ENCODE measurements around the gene H2AZ2.
"Not testable (repeated sequence)": the region's sequence is repeated elsewhere in the genome, so short reads cannot be mapped to it uniquely, and the experiment has no call there.

The H2AZ2 gene

GRCh38 chr7:44876393-44876792 is 28.5 kb upstream of the H2AZ2 start:
- H3K27me3 ChIP-seq (ENCODE audit: insufficient read depth, low read length, poor library complexity) = no peaks in the 10 kb centered on the region
- H3K4me1 ChIP-seq (ENCODE audit: control insufficient read depth, low read depth, low read length) = no peaks in the 10 kb centered on the region
- no peak overlapping the region for H2BK120ac ChIP-seq (ENCODE audit: low read depth, low read length)
- H4K8ac ChIP-seq (ENCODE audit: low read depth, low read length) = no peak overlapping the region
- no peak overlapping the region for H3K18ac ChIP-seq (ENCODE audit: low read length)
- H3K4ac ChIP-seq (ENCODE audit: low read depth, low read length) = no peak overlapping the region
- WGBS (ENCODE audit: extremely low coverage, insufficient coverage, low lambda C conversion rate) = no CpG with 5 or more reads among the region's 4 CpGs
- no peak overlapping the region for H3K23ac ChIP-seq (ENCODE audit: low read length)
- peaks cover 5% of the 10 kb centered on the region for H3K79me1 ChIP-seq (ENCODE audit: low read length)
- H3K36me3 ChIP-seq (ENCODE audit: control insufficient read depth, insufficient read depth, low read length) = no peaks in the 10 kb centered on the region
- H2BK15ac ChIP-seq (replicated peaks; ENCODE audit: low read depth) = no peak overlapping the region
- H4K5ac ChIP-seq (ENCODE audit: low read length) = no peak overlapping the region
- no peak overlapping the region for H2AK5ac ChIP-seq (ENCODE audit: low read length)
- no peak overlapping the region for H2BK5ac ChIP-seq (ENCODE audit: low read length)
- no peak overlapping the region for H3K9ac ChIP-seq (ENCODE audit: low read length)
- no peak overlapping the region for H3K56ac ChIP-seq (ENCODE audit: low read length)
- DNase-seq = no peak
- H3K4me3 ChIP-seq (ENCODE audit: low read length) = no peak overlapping the region
- H3K79me2 ChIP-seq (ENCODE audit: control insufficient read depth, insufficient read depth, low read length) = peaks cover 4% of the 10 kb centered on the region
- H3K27ac ChIP-seq (ENCODE audit: low read depth, low read length) = no peak overlapping the region
- no peak overlapping the region for H3K4me2 ChIP-seq (ENCODE audit: low read length)

- H2BK15ac ChIP-seq (replicated peaks; ENCODE audit: low read depth) = no peak overlapping the region
- H4K8ac ChIP-seq (ENCODE audit: low read depth, low read length) = no peak overlapping the region
- H4K5ac ChIP-seq (ENCODE audit: low read length) = no peak overlapping the region
- no CpG with 5 or more reads among the region's 11 CpGs for WGBS (ENCODE audit: extremely low coverage, insufficient coverage, low lambda C conversion rate)
- no peak overlapping the region for H3K4me2 ChIP-seq (ENCODE audit: low read length)
- H3K23ac ChIP-seq (ENCODE audit: low read length) = no peak overlapping the region
- no peak overlapping the region for H3K9ac ChIP-seq (ENCODE audit: low read length)
- no peaks in the 10 kb centered on the region for H3K79me1 ChIP-seq (ENCODE audit: low read length)
- H2BK120ac ChIP-seq (ENCODE audit: low read depth, low read length) = no peak overlapping the region
- H3K36me3 ChIP-seq (ENCODE audit: control insufficient read depth, insufficient read depth, low read length) = no peaks in the 10 kb centered on the region
- no peaks in the 10 kb centered on the region for H3K4me1 ChIP-seq (ENCODE audit: control insufficient read depth, low read depth, low read length)
- no peak overlapping the region for H2BK5ac ChIP-seq (ENCODE audit: low read length)
- DNase-seq = no peak
- no peak overlapping the region for H3K56ac ChIP-seq (ENCODE audit: low read length)
- H3K27me3 ChIP-seq (ENCODE audit: insufficient read depth, low read length, poor library complexity) = no peaks in the 10 kb centered on the region
- no peak overlapping the region for H2AK5ac ChIP-seq (ENCODE audit: low read length)
- H3K4me3 ChIP-seq (ENCODE audit: low read length) = no peak overlapping the region
- no peak overlapping the region for H3K27ac ChIP-seq (ENCODE audit: low read depth, low read length)
- no peak overlapping the region for H3K18ac ChIP-seq (ENCODE audit: low read length)
- H3K79me2 ChIP-seq (ENCODE audit: control insufficient read depth, insufficient read depth, low read length) = no peaks in the 10 kb centered on the region
- no peak overlapping the region for H3K4ac ChIP-seq (ENCODE audit: low read depth, low read length)
These were observed 27.4 kb upstream of the H2AZ2 start for GRCh38 chr7:44875241-44875640.

- no peak overlapping the region for H3K9ac ChIP-seq (ENCODE audit: low read length)
- no CpG with 5 or more reads among the region's 1 CpG for WGBS (ENCODE audit: extremely low coverage, insufficient coverage, low lambda C conversion rate)
- H3K79me2 ChIP-seq (ENCODE audit: control insufficient read depth, insufficient read depth, low read length) = no peaks in the 10 kb centered on the region
These were observed 24.9 kb upstream of the H2AZ2 start for GRCh38 chr7:44872787-44873186.

GRCh38 chr7:44871918-44872317 is 24.0 kb upstream of the H2AZ2 start:
- H4K8ac ChIP-seq (ENCODE audit: low read depth, low read length); H2BK120ac ChIP-seq (ENCODE audit: low read depth, low read length); H3K4me2 ChIP-seq (ENCODE audit: low read length); H3K18ac ChIP-seq (ENCODE audit: low read length); H3K9ac ChIP-seq (ENCODE audit: low read length); H3K4me1 ChIP-seq (ENCODE audit: control insufficient read depth, low read depth, low read length); H3K56ac ChIP-seq (ENCODE audit: low read length); H4K5ac ChIP-seq (ENCODE audit: low read length); H2BK15ac ChIP-seq (replicated peaks; ENCODE audit: low read depth); H2BK5ac ChIP-seq (ENCODE audit: low read length); H3K79me1 ChIP-seq (ENCODE audit: low read length); H3K27me3 ChIP-seq (ENCODE audit: insufficient read depth, low read length, poor library complexity); DNase-seq; H3K4ac ChIP-seq (ENCODE audit: low read depth, low read length); H3K23ac ChIP-seq (ENCODE audit: low read length); H3K36me3 ChIP-seq (ENCODE audit: control insufficient read depth, insufficient read depth, low read length); H3K4me3 ChIP-seq (ENCODE audit: low read length); H3K79me2 ChIP-seq (ENCODE audit: control insufficient read depth, insufficient read depth, low read length); H3K27ac ChIP-seq (ENCODE audit: low read depth, low read length); H2AK5ac ChIP-seq (ENCODE audit: low read length): not testable (repeated sequence)
- WGBS (ENCODE audit: extremely low coverage, insufficient coverage, low lambda C conversion rate) = no CpG with 5 or more reads among the region's 23 CpGs

More at GRCh38 chr7:44872787-44873186, 24.9 kb upstream of the H2AZ2 start:
- Histone ChIP-seq H3K4ac (ENCODE audit: low read depth, low read length) (no peak overlapping the region), H3K4me3 (ENCODE audit: low read length) (no peak overlapping the region), H3K27me3 (ENCODE audit: insufficient read depth, low read length, poor library complexity) (no peaks in the 10 kb centered on the region), H4K5ac (ENCODE audit: low read length) (no peak overlapping the region), H3K18ac (ENCODE audit: low read length) (no peak overlapping the region), H3K36me3 (ENCODE audit: control insufficient read depth, insufficient read depth, low read length) (no peaks in the 10 kb centered on the region), H2BK5ac (ENCODE audit: low read length) (no peak overlapping the region), H4K8ac (ENCODE audit: low read depth, low read length) (no peak overlapping the region), H2AK5ac (ENCODE audit: low read length) (no peak overlapping the region), H3K23ac (ENCODE audit: low read length) (no peak overlapping the region), H2BK120ac (ENCODE audit: low read depth, low read length) (no peak overlapping the region), H3K4me2 (ENCODE audit: low read length) (no peak overlapping the region), H3K56ac (ENCODE audit: low read length) (no peak overlapping the region), H2BK15ac (replicated peaks; ENCODE audit: low read depth) (no peak overlapping the region), H3K79me1 (ENCODE audit: low read length) (no peaks in the 10 kb centered on the region), H3K27ac (ENCODE audit: low read depth, low read length) (no peak overlapping the region), H3K4me1 (ENCODE audit: control insufficient read depth, low read depth, low read length) (no peaks in the 10 kb centered on the region)
- DNase-seq = no peak

- not testable (repeated sequence) for H3K4me1 ChIP-seq (ENCODE audit: control insufficient read depth, low read depth, low read length); H3K23ac ChIP-seq (ENCODE audit: low read length); H2BK120ac ChIP-seq (ENCODE audit: low read depth, low read length); H4K5ac ChIP-seq (ENCODE audit: low read length); H3K4me3 ChIP-seq (ENCODE audit: low read length); H3K56ac ChIP-seq (ENCODE audit: low read length); H2BK5ac ChIP-seq (ENCODE audit: low read length); DNase-seq; H3K79me1 ChIP-seq (ENCODE audit: low read length); H3K27ac ChIP-seq (ENCODE audit: low read depth, low read length); H2BK15ac ChIP-seq (replicated peaks; ENCODE audit: low read depth); H3K79me2 ChIP-seq (ENCODE audit: control insufficient read depth, insufficient read depth, low read length); H3K27me3 ChIP-seq (ENCODE audit: insufficient read depth, low read length, poor library complexity); H2AK5ac ChIP-seq (ENCODE audit: low read length); H4K8ac ChIP-seq (ENCODE audit: low read depth, low read length); H3K9ac ChIP-seq (ENCODE audit: low read length); H3K18ac ChIP-seq (ENCODE audit: low read length); H3K36me3 ChIP-seq (ENCODE audit: control insufficient read depth, insufficient read depth, low read length); H3K4ac ChIP-seq (ENCODE audit: low read depth, low read length); H3K4me2 ChIP-seq (ENCODE audit: low read length)
- WGBS (ENCODE audit: extremely low coverage, insufficient coverage, low lambda C conversion rate) = no CpG with 5 or more reads among the region's 29 CpGs
These were observed 22.9 kb upstream of the H2AZ2 start for GRCh38 chr7:44870780-44871179.

- not testable (repeated sequence) for H3K4me3 ChIP-seq (ENCODE audit: low read length); H4K5ac ChIP-seq (ENCODE audit: low read length); H3K27me3 ChIP-seq (ENCODE audit: insufficient read depth, low read length, poor library complexity); H3K4ac ChIP-seq (ENCODE audit: low read depth, low read length); H3K18ac ChIP-seq (ENCODE audit: low read length); H3K23ac ChIP-seq (ENCODE audit: low read length); H3K79me1 ChIP-seq (ENCODE audit: low read length); H3K4me1 ChIP-seq (ENCODE audit: control insufficient read depth, low read depth, low read length); H2BK120ac ChIP-seq (ENCODE audit: low read depth, low read length); H3K27ac ChIP-seq (ENCODE audit: low read depth, low read length); H2AK5ac ChIP-seq (ENCODE audit: low read length); H3K79me2 ChIP-seq (ENCODE audit: control insufficient read depth, insufficient read depth, low read length); H2BK15ac ChIP-seq (replicated peaks; ENCODE audit: low read depth); DNase-seq; H4K8ac ChIP-seq (ENCODE audit: low read depth, low read length); H3K56ac ChIP-seq (ENCODE audit: low read length); H2BK5ac ChIP-seq (ENCODE audit: low read length); H3K9ac ChIP-seq (ENCODE audit: low read length); H3K36me3 ChIP-seq (ENCODE audit: control insufficient read depth, insufficient read depth, low read length); H3K4me2 ChIP-seq (ENCODE audit: low read length)
- WGBS (ENCODE audit: extremely low coverage, insufficient coverage, low lambda C conversion rate) = no CpG with 5 or more reads among the region's 3 CpGs
These were observed 22.4 kb upstream of the H2AZ2 start for GRCh38 chr7:44870336-44870735.
